GM12872 (cell line): ENCODE data around the gene TOPORS.

Experiments
- CTCF ChIP-seq: IDR thresholded peaks from 3 replicates; pipeline ENCODE4 v1.5.1; 2011; ENCODE audit warnings: low read depth, mild to moderate bottlenecking, low read length, moderate library complexity; ENCODE audit not compliant: insufficient read depth

TOPORS gene

DNA sequence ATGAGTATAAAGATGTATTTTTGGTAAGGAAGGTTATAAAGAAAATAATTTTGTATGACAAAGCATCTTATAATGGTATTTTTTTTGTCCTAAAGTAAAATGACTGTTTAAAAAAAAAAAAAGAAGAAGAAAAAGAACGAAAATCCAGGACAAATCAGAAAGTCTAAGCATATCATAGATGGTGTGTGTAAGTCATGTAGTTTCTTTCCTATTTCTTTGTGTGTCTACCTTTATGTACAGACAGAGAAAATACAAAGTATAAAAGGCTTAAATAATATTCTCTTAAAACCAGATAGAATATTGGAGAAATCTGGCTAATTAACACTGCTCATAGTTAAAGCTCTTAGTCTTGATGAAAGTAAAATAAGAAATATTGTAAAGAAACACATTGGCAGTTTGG, 34.1 kb downstream of the TOPORS start:
- TF ChIP-seq CTCF, result no peak

- TF ChIP-seq CTCF, result no peak
Measured at GRCh38 chr9:32516241-32516640, 36.1 kb downstream of the TOPORS start.

DNA sequence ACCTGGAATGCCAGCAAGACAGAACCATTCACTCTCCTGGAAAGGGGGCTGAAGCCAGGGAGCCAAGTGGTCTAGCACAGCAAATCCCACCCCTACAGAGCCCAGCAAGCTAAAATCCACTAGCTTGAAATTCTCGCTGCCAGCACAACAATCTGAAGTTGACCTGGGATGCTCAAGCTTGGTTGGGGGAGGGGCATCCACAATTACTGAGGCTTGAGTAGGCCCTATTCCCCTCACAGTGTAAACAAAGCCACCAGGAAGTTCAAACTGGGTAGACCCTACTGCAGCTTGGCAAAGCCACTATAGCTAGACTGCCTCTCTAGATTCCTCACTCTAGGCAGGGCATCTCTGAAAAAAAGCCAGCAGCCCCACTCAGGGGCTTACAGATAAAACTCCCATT, 43.7 kb downstream of the TOPORS start:
- no peak for TF ChIP-seq CTCF

- no peak for TF ChIP-seq CTCF
Measured at GRCh38 chr9:32503008-32503407, 49.4 kb downstream of the TOPORS start.

- TF ChIP-seq CTCF, result no peak
Measured at GRCh38 chr9:32502464-32502863, 49.9 kb downstream of the TOPORS start.

- TF ChIP-seq CTCF, result no peak
Measured at GRCh38 chr9:32501868-32502267, 50.5 kb downstream of the TOPORS start.

- no peak for TF ChIP-seq CTCF
Measured at GRCh38 chr9:32500768-32501167, 51.6 kb downstream of the TOPORS start.

GRCh38 chr9:32497921-32498320, 54.5 kb downstream of the TOPORS start:
- TF ChIP-seq CTCF, result no peak
